ENCODE measurements around the gene PTGR3.

The PTGR3 gene

GRCh38 chr18:75228967-75229366, 20.0 kb upstream of the PTGR3 start:
- no peak overlapping the region for H3K4me3 ChIP-seq (ENCODE audit: control insufficient read depth, low read depth, low read length)
- no peak for DNase-seq (ENCODE audit: low read depth)
- TF ChIP-seq CTCF (IDR thresholded peaks at IDR 0.05; ENCODE audit: control insufficient read depth, insufficient read depth, low read depth, low read length, missing control alignments), result no peak

- no peak overlapping the region; the same call in 1 of the 2 replicates for H3K4me3 ChIP-seq (ENCODE audit: control insufficient read depth, low read depth, low read length)
- no peak for TF ChIP-seq CTCF (IDR thresholded peaks at IDR 0.05; ENCODE audit: control insufficient read depth, insufficient read depth, low read depth, low read length, missing control alignments)
Measured at GRCh38 chr18:75227535-75228296, 18.8 kb upstream of the PTGR3 start.

GRCh38 chr18:75226956-75227316, 18.0 kb upstream of the PTGR3 start:
- DNase-seq (ENCODE audit: low read depth), result no peak
- H3K4me3 ChIP-seq (ENCODE audit: control insufficient read depth, low read depth, low read length), result no peak overlapping the region
- no peak for TF ChIP-seq CTCF (IDR thresholded peaks at IDR 0.05; ENCODE audit: control insufficient read depth, insufficient read depth, low read depth, low read length, missing control alignments)

More at GRCh38 chr18:75227535-75228296, 18.8 kb upstream of the PTGR3 start:
- no peak for DNase-seq (ENCODE audit: low read depth)

GRCh38 chr18:75226286-75226955, 17.5 kb upstream of the PTGR3 start:
- DNase-seq (ENCODE audit: low read depth), result no peak
- no peak overlapping the region for H3K4me3 ChIP-seq (ENCODE audit: control insufficient read depth, low read depth, low read length)
- no peak for TF ChIP-seq CTCF (IDR thresholded peaks at IDR 0.05; ENCODE audit: control insufficient read depth, insufficient read depth, low read depth, low read length, missing control alignments)

- DNase-seq (ENCODE audit: low read depth), result no peak
- H3K4me3 ChIP-seq (ENCODE audit: control insufficient read depth, low read depth, low read length), result no peak overlapping the region
- no peak for TF ChIP-seq CTCF (IDR thresholded peaks at IDR 0.05; ENCODE audit: control insufficient read depth, insufficient read depth, low read depth, low read length, missing control alignments)
Measured at GRCh38 chr18:75223687-75224347, 14.9 kb upstream of the PTGR3 start.

GRCh38 chr18:75222407-75222806, 13.5 kb upstream of the PTGR3 start:
- no peak for TF ChIP-seq CTCF (IDR thresholded peaks at IDR 0.05; ENCODE audit: control insufficient read depth, insufficient read depth, low read depth, low read length, missing control alignments)
- DNase-seq (ENCODE audit: low read depth), result no peak
- H3K4me3 ChIP-seq (ENCODE audit: control insufficient read depth, low read depth, low read length), result no peak overlapping the region

Measured in AG09309 (cell line).